ENCODE measurements around the gene TMED8.
A peak's percentile ranks its signal among the peaks of the same experiment; 100 is the strongest.
"Not testable (repeated sequence)": the region's sequence is repeated elsewhere in the genome, so short reads cannot be mapped to it uniquely, and the experiment has no call there.

Gene TMED8, protein sequence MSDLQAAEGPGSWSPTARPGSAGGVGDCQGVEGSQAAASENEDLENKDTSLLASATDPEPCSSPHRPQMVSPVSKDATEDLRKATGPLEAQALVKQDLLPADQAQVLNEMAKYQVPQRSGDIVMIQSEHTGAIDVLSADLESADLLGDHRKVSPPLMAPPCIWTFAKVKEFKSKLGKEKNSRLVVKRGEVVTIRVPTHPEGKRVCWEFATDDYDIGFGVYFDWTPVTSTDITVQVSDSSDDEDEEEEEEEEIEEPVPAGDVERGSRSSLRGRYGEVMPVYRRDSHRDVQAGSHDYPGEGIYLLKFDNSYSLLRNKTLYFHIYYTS

DNA sequence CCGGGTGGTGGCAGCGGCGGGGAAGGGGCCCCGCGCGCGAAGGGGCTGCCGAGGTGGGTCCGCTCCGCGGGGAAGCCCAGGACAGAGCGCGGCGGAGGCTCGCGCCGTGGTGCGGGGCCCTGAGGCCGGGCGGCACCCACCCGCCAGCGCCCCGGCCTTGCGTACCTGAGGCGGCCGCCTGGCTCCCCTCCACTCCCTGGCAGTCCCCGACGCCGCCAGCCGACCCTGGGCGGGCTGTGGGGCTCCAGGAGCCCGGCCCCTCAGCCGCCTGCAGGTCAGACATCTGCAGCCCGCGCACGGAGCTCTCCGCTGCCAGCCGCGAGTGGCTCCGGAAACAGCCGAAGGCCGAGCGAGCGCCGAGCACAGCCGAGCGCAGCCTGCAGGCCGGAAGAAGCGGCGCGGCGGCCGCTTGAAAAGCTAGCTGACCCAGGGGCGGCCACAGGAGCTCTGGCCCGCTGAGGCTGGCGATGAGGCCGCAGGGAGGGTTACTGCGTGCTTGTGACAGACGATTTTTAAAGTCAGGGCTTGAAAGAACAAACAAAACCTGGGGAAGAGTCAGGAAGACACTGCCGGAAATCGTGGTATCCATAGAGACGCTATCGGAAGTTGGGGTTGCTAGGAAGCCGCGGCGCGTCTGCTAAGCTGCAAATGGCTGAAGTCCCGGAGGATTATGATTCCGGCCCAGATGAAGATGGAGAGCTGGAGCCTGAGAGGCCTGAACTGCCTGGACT, at the start of gene TMED8, which contains the start of gene SAMD15:
Gene TMED8, minus strand, starts transcription at position 324 of the 731 bp plus-strand sequence. Its CDS starts 41 bp downstream, at position 283.
Gene SAMD15, plus strand, starts transcription at position 609 of the 731 bp plus-strand sequence. Its CDS starts 40 bp downstream, at position 649.
- DNase-seq (ENCODE audit: low read depth): peak; percentile 68

DNA sequence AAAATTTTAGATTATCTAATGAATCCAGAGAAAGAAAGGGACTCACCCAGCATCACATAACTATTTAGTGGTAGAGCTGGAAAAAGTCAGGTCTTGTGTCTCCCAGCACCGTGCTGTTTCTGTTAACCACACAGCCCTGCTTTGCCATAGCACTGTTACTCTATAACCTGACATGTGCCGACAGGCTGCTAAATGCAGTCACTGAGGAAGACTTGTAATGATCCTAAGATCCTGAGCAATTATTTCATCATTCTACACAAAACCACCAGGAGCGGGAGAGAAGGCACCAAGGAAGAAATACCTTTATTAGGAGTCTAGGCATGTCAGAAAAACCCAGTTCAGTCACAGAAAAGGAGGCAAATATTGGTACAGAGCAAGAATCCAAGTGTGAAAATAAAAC, 49.5 kb upstream of the TMED8 start:
- no peak for DNase-seq (ENCODE audit: low read depth)

DNA sequence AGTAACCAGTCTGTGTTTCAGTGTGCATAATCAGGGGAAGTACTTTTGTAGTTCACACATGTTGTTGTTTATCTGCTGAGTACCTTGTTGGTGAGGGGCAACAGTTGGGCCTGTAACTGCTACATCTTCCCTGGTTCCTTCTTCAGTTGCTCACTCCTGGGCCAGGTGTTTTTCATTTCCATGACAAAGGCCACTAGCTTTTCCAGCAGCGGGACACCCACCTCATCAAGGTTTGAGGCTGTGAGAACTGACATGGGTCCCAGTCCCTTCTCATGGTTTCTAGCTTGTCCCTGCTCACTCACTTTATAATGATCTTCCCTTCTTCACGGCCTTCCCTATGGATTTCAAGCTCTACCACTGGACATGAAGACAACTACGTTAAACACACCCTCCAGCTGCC, 48.0 kb upstream of the TMED8 start:
- DNase-seq (ENCODE audit: low read depth): no peak

DNA sequence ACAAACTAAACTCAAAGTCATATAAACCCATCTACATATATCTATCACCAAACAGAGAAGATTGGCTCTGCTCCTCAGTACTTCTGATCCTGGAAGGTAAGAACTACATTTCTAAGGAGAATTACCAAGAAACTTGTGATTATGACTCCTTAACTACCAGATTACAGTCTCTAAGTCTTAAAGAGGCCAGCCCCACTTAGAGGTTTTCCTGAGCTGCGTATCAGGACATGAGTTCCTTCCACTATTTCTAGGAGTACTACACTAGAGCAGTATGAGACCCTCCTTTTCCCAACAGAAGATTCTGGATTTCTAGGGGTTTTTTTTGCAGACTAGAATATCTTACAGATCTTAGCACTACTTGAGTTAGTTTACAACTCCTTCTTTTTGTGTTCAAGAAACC, 46.5 kb upstream of the TMED8 start, which contains the start of gene NOXRED1:
Gene NOXRED1, minus strand, starts transcription at position 101 of the 400 bp plus-strand sequence. CDS start 634 bp downstream, outside the sequence.
- no peak for DNase-seq (ENCODE audit: low read depth)

DNA sequence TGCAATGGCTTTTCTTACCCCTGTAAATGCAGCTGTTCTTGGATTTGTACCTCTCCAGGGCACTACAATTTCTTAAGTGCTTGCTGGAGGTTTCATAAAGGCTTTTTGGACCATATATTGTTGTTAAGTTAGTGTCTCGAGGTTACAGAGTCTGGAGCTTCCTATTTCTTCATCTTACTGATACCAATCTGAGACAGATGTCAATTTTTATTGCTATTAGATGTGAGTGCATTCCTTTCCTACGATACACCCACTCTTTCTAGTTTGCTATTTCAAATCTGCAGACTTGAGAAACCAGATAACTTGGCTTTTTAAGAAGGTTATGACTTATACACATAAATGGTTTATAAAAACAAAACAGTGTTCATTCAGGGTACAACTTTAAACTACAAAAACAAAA, 44.3 kb upstream of the TMED8 start:
- no peak for DNase-seq (ENCODE audit: low read depth)

DNA sequence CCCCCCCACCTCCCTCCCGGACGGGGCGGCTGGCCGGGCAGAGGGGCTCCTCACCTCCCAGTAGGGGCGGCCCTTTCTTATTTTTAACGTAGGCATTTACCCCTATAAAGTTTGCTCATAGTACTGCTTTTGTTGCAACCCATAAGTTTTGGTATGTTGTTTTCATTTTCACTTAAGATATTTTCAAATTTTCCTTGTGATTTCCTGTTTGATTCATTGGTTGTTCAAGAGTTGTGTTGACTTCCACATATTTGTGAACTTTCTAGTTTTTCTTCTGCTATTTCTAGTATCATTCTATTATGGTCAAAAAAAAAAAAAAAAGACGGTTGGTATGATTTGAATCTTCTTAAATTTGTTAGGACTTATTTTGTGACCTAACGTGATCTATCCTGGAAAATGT, 39.9 kb upstream of the TMED8 start:
- DNase-seq (ENCODE audit: low read depth): no peak

DNA sequence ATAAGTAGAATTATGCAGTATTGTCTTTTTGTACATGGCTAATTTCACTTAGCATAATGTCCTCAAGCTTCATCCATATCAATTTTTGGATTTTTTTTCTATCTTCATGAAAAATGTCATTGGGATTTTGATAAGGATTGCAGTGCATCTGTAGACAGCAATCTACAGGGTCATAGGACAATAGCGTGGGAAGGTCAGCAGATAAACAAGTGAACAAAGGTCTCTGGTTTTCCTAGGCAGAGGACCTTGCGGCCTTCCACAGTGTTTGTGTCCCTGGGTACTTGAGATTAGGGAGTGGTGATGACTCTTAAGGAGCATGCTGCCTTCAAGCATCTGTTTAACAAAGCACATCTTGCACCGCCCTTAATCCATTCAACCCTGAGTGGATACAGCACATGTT, 39.2 kb upstream of the TMED8 start:
- DNase-seq (ENCODE audit: low read depth): not testable (repeated sequence)

DNA sequence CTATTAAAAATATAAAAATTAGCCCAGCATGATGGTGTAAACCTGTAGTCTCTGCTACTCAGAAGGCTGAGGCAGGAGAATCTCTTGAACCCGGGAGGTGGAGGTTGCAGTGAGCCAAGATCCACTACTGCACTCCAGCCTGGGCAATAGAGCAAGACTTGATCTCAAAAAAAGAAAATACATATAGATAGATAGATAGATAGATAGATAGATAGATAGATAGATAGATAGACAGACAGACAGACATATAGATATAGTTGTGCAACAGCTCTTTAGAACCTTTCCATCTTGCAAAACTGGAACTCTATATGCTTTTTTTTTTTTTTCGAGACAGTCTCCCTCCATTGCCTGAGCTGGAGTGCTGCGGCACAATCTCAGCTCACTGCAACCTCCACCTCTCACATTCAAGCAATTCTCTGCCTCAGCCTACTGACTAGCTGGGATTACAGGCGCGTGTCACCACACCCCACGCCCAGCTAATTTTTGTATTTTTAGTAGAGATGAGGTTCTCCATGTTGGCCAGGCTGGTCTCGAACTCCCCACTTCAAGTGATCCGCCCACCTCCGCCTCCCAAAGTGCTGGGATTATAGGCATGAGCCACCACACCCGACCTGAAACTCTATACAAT, 38.6 kb upstream of the TMED8 start:
- DNase-seq (ENCODE audit: low read depth): not testable (repeated sequence)

DNA sequence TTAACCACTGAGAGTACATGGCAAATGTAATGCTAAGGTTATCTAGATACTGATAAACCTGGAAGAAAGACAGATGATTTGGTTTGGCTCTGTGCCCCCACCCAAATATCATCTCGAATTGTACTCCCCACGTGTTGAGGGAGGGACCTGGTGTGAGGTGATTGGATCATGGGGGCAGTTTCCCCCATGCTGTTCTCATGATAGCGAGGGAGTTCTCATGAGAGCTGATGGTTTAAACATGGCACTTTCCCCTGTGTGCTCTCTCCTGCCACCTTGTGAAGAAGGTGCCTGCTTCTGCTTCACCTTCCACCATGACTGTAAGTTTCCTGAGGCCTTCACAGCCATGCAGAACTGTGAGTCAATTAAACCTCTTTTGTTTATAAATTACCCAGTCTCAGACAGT, 32.2 kb upstream of the TMED8 start:
- no peak for DNase-seq (ENCODE audit: low read depth)

DNA sequence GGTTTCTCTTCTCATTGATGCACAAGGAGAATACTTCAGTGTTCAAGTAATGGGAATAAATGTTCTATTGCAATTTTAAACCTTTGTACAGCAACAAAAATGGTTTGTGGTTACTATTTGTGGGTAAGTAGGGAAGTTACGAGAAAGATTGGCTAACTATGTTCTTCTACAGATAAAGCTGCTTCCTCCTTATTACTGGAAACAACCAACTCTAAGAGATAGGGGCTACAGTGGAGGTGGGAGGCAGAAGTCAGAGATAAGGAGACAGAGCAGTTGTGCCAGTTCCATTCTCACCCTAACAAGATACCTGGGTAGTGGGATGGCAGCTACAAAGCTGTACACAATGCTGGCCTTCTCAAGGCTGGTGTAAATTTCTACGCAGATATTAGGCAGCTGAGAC, 30.3 kb upstream of the TMED8 start:
- DNase-seq (ENCODE audit: low read depth): no peak

DNA sequence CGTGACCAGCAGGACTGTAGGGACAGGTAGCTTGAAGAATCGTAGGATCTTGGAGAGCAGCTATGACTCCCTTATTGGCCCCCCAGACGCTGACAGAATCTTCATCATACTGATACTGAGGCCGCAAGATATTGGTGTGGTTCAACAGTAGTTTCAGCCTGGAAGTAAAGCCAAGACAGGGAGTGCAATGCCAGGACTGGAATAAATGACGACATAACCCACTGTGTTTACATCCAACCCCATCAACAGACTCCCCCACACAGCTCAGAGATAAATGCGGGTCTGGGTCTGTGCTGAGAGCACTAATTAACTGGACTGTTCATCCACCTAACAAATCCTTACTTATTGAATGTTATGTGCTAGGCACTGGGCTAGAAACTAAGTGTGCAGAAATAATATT, 29.8 kb upstream of the TMED8 start:
- DNase-seq (ENCODE audit: low read depth): no peak

DNA sequence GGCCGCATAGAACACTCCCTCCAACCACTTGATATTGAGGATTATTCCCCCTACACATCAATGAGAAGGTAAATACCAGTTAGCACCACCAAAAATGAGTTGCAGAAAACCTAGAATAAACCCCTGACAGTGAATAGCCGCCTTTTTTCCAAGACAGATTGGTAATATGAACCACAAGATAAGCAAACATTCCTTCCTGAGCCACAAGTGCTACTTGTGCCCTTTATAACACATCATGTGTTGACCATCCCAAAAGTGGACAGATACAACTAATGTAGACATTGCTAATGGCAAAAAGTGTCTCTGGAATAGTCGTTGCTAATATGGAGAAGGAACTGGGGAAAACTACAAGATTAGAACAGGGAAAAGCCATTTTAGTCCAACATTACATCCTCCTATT, 29.2 kb upstream of the TMED8 start:
- DNase-seq (ENCODE audit: low read depth): no peak

DNA sequence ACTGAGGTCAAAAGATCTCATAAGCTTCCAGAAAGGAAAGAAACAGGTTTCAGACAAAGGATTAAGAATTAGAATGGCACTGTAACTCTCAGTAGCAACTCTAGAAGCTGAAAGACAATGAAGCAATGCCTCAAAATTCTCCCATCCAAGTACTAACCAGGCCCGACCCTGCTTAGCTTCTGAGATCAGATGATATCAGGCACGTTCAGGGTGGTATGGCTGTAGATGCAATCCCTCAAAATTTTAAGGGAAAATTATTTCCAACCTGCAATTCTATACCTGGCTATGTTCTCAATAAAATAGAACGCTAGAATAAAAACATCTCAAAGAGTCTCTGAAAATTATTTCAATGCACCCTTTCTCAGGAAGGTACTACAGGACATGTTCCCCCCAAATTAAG, 26.9 kb upstream of the TMED8 start:
- no peak for DNase-seq (ENCODE audit: low read depth)

DNA sequence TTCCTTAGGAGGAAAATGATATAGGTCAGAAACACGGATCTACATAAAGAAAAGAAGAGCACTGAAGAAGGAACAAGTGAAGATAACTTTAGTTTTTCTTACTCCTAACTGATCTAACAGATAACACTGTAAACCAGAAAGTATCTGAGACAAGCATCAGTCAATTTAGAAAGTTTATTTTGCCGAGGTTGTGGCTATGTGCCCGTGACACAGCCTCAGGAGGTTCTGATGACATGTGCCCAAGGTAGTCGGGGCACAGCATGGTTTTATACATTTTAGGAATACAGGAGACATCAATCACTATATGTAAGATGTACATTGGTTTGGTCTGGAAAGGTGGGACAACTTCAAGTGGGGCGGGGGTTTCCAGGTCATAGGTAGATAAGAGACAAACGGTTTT, 23.3 kb upstream of the TMED8 start:
- DNase-seq (ENCODE audit: low read depth): no peak

DNA sequence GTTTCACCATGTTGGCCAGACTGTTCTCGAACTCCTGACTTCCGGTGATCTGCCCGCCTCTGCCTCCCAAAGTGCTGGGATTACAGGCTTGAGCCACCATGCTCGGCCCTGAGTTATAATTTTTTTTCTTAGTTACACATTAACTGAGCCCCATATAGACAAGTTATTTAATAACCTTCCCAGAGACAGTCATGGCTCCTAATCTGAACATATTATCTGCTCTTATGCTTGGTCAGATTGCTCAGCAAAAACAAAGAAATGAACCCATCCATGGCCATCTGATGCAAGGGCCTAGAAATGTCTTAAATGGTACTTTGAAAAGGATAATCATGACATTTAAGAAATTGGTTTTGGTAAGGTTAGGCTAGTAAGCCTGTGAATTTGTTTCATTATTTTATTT, 13.3 kb upstream of the TMED8 start:
- DNase-seq (ENCODE audit: low read depth): no peak

DNA sequence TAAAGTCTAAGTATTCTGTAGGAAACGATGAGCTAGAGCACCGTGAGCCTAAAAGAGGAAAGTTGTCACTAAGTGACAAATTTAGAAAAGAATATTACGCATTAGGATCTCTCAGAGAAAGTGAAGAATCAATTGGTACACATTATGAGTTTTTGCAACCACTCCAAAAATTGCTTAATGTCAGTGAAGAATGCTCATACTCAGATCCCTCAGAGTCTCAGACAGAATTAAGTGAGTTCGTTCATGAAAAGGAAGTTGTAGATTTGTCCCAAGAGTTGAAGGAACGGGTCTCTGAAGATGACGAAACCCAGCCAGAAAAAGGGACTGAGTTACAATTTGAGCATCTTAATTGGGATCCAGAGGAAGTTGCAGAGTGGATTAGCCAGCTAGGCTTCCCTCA, 1.8 kb upstream of the TMED8 start:
- no peak for DNase-seq (ENCODE audit: low read depth)

DNA sequence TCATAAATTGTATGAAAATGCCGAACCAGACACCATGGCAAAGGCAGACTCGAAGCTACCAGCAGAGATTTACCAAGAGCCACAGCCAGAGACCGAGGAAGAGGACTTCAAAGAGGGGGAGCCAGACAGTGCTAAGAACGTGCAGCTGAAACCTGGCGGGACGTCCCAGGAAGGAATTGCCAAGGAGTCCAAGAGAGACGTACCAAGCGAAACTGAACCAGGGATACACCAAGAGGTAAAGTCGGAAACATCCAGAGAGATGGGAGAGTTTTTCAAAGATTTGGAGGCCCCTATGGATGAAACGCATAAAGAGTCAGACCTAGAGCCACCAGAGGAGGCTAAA, 579 bp upstream of the TMED8 start:
- DNase-seq (ENCODE audit: low read depth): no peak

DNA sequence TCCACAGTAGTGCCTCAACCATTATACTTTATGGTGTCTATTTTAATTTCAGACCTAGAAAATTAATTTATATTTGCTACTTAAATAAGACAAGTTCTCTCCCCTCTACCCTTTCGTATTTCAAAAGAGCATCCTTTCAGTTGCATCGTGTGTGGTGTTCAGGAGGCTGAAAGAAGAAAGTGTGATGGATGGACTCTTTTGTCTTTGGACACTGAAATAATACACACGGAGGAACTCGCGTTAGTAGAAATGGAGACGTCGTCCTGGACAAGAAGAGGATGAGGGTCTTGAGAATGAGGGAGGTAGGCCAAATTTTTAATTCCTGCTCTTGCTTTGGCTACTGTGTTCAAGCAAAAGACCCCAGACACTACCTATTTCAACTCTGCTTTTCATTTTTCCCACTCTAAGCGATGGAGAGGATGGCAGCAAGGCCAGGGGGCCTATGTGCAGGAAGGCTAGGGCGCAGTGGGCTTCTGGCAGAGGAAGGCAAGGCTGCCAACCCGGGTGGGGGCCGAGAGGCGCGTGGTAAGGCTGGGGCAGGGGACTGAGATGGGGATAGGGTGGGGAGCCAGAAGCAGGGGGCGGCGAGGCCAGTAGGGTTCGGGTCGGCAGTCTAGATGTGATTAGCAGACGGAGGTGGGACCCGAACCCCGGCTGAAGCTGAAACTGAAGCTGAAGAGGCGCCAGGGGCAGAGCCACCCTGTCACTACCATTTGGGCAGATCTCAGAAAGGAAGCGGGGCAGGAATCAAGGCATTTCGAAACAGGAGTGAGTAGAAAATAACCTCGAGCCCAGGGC, 722 bp downstream of the TMED8 start:
- peak; percentile 4 for DNase-seq (ENCODE audit: low read depth)

DNA sequence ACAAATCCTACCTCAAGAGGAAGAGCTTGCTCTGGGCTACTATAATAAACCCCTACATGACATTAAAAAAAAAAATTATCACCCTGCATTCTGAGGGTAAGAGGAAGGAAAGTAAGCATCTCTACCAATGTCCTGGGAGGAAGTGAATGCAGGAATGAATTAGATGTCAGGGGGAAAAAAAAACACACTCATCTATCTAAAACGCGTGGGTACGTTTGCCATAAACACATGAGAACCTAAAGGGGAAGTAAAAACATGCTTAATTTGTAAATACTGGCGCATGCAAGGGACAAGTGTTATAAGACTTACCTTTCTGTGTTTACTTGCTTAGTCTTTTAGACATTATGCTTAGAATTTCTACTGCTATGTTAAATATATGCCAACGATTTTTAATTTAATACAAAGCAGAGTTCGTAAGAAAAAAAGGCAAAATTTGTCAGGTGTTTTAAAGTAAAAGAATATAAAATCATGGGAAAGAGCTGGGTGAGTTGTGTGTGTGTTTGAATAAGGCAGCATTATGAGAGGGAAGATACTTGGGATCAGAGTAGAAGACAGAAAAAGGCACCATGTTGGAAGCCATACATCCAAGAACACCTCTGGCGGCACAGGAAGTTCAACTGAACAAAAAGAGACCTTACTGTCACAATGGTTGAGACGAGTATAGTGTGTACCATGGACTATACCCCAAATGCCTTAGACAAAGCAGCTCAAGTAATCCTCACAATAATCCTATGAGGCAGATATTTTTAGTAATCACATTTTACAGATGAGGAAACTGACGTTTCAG, 1.5 kb downstream of the TMED8 start:
- no peak for DNase-seq (ENCODE audit: low read depth)

DNA sequence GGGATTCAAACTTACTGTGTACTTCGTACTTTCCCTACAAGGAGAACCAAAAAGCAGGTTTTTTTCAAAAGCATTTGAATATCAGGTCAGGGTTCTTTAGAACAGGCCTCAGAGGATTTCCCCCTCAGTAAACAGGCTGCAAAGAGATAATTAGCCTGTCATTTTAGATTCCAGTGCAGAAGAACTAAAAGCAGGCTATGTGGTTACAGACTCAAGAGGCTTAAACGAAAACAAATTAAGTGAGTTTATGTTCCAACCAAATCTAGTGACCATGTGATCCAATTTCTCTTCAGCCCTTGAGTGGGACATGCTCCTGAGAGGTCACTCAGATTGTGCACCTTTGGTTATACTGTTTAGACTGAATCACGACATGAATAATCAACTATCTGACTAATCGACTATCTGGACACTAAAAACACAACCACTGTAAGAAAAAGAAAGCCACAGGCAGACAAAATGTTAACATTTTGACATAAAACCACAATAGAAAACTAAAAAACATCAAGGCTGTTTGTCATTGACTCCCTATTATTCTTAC, 4.5 kb downstream of the TMED8 start:
- DNase-seq (ENCODE audit: low read depth): no peak

DNA sequence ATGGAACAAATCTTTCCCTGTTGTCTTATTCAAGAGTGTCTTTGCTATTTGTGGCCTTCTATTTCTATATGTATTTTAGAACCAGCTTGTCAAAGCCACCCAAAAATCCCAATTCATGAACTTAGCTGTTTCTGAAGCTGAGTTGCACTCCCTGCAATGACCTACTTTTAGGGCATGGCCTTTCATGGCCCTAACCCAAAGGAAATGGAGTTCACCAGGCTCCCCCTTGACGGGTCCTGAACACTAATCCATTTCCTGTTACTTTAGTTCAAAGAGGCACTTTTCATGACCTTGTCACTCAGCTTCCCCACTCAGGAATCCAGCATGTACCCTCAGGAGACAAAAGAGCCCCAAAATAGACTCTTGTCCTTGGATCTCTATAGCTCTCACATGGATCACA, 7.6 kb downstream of the TMED8 start:
- DNase-seq (ENCODE audit: low read depth): no peak
